DOHH2 (cell line): ENCODE results near the gene SEC14L2.

Source experiments
- CTCF ChIP-seq: fragments of 200-600 bp; sonication (generic); IDR thresholded peaks from one replicate; pipeline ENCODE4 v1.5.1; 2014; ENCODE audit warnings: antibody characterized with exemption, mild to moderate bottlenecking, low read depth, low read length; ENCODE audit not compliant: poor library complexity, severe bottlenecking
- EZH2phosphoT487 ChIP-seq: fragments of 200-600 bp; sonication (generic); IDR thresholded peaks from 2 replicates; pipeline ENCODE4 v1.6.1; 2017; ENCODE audit warnings: borderline replicate concordance, mild to moderate bottlenecking, antibody characterized with exemption, low read length, moderate library complexity, mixed read lengths

GRCh38 chr22:30416403-30416802, 19.6 kb downstream of the SEC14L2 start:
- no peak for TF ChIP-seq CTCF
- no peak for TF ChIP-seq EZH2phosphoT487
